Transverse colon (tissue), 4 donors: ENCODE results near the gene SLC39A3.

Experiments used
- CTCF ChIP-seq, 5 experiments: fragments of 200-600 bp in 3 of 5; fragments of 450-650 bp in 2 of 5; sonication (generic) in 3 of 5; IDR thresholded peaks; 1 replicate in 2 of 5; 2 replicates in 3 of 5; pipeline ENCODE4 v1.5.1; 2016 to 2017; ENCODE audit warnings: antibody characterized with exemption in 5 of 5, inconsistent platforms in 3 of 5, mild to moderate bottlenecking in 2 of 5, moderate library complexity in 1 of 5
- EP300 ChIP-seq: sonication (generic); formaldehyde crosslinking; IDR thresholded peaks from one replicate; pipeline ENCODE4 v1.6.1; 2017; ENCODE audit warnings: antibody characterized with exemption, low read depth
- POLR2AphosphoS5 ChIP-seq, 3 donors: sonication (generic); formaldehyde crosslinking; IDR thresholded peaks; one replicate each; pipeline ENCODE4 v1.6.1; 2016; ENCODE audit warnings: antibody characterized with exemption in 3 of 3

GRCh38 chr19:2771786-2772674 is 32.2 kb upstream of the SLC39A3 start:
- no peak for TF ChIP-seq CTCF (IDR thresholded peaks at IDR 0.05)
- no peak for TF ChIP-seq POLR2AphosphoS5 (IDR thresholded peaks at IDR 0.05)
- TF ChIP-seq EP300, result no peak
